HepG2 (cell line): Measurements from ENCODE around the gene HRH3. TPM values are rescaled to one million over a fixed set of nuclear protein-coding genes. Genes with fewer than 3 reads are reported as not detected.
A peak's percentile ranks its signal among the peaks of the same experiment; 100 is the strongest.

Experiments
- CBX1 ChIP-seq: IDR thresholded peaks from one replicate; pipeline ENCODE4 v1.6.1; 2016; ENCODE audit warnings: antibody characterized with exemption, low read depth
- ELF3 ChIP-seq: IDR thresholded peaks from 2 replicates; pipeline ENCODE4 v1.6.1; 2016; ENCODE audit warnings: missing genetic modification reagents, missing compliant biosample characterization
- FIP1L1 ChIP-seq: fragments of 200-400 bp; formaldehyde crosslinking; IDR thresholded peaks from 2 replicates; pipeline ENCODE4 v1.6.1; 2018; ENCODE audit warnings: low read depth, mild to moderate bottlenecking, low read length, moderate library complexity, borderline replicate concordance; ENCODE audit not compliant: insufficient read depth
- FOXK1 ChIP-seq: sonication (generic); formaldehyde crosslinking; IDR thresholded peaks from 2 replicates; pipeline ENCODE4 v1.4.0; 2020; ENCODE audit warnings: low read depth, missing genetic modification reagents, borderline replicate concordance
- FUBP1 ChIP-seq: sonication (generic); formaldehyde crosslinking; IDR thresholded peaks from 2 replicates; pipeline ENCODE4 v1.5.1; 2020; ENCODE audit warnings: missing genetic modification reagents, mild to moderate bottlenecking, borderline replicate concordance
- GATA4 ChIP-seq: sonication (generic); IDR thresholded peaks from 2 replicates; pipeline ENCODE4 v1.6.1; 2016; ENCODE audit warnings: antibody characterized with exemption, low read depth, borderline replicate concordance
- HMGXB4 ChIP-seq, 2 experiments: sonication (generic) in 1 of 2; formaldehyde crosslinking in 1 of 2; IDR thresholded peaks; 2 replicates each; pipeline versions ENCODE4 v1.4.0 to v1.6.1; 2018 to 2020; ENCODE audit warnings: missing genetic modification reagents in 2 of 2, borderline replicate concordance in 1 of 2, low read depth in 1 of 2, mild to moderate bottlenecking in 1 of 2, missing biosample characterization in 1 of 2
- KLF15 ChIP-seq: sonication (generic); formaldehyde crosslinking; IDR thresholded peaks from 2 replicates; pipeline ENCODE4 v1.8.1; 2023; ENCODE audit warnings: borderline replicate concordance, mild to moderate bottlenecking, inconsistent platforms, missing genetic modification reagents, mixed read lengths
- NCOA5 ChIP-seq: sonication (generic); formaldehyde crosslinking; IDR thresholded peaks from 2 replicates; pipeline ENCODE4 v1.4.0; 2020; ENCODE audit warnings: missing genetic modification reagents
- ONECUT2 ChIP-seq: sonication (generic); formaldehyde crosslinking; IDR thresholded peaks from 2 replicates; pipeline ENCODE4 v1.4.0; 2020; ENCODE audit warnings: missing genetic modification reagents
- SP1 ChIP-seq, 2 experiments: fragments of 450-650 bp in 1 of 2; sonication (generic) in 1 of 2; formaldehyde crosslinking in 1 of 2; IDR thresholded peaks; 2 replicates each; pipeline versions ENCODE4 v1.4.0 to v1.6.1; 2016 to 2020; ENCODE audit warnings: missing genetic modification reagents in 1 of 2
- ZIK1 ChIP-seq: sonication (generic); formaldehyde crosslinking; IDR thresholded peaks from 2 replicates; pipeline ENCODE4 v1.5.0; 2020; ENCODE audit warnings: mild to moderate bottlenecking, low read depth, missing genetic modification reagents, borderline replicate concordance
- ZNF24 ChIP-seq: fragments of 450-650 bp; IDR thresholded peaks from 2 replicates; pipeline ENCODE4 v1.6.1; 2017; ENCODE audit warnings: antibody characterized with exemption, mild to moderate bottlenecking
- ZNF615 ChIP-seq: sonication (generic); formaldehyde crosslinking; IDR thresholded peaks from 2 replicates; pipeline ENCODE4 v1.5.0; 2020; ENCODE audit warnings: mild to moderate bottlenecking, missing genetic modification reagents, borderline replicate concordance
- ZNF670 ChIP-seq: sonication (generic); formaldehyde crosslinking; IDR thresholded peaks from 2 replicates; pipeline ENCODE4 v1.8.0; 2022; ENCODE audit warnings: mild to moderate bottlenecking, missing genetic modification reagents, borderline replicate concordance
- ZSCAN20 ChIP-seq: sonication (generic); formaldehyde crosslinking; IDR thresholded peaks from 2 replicates; pipeline ENCODE4 v1.4.0; 2020; ENCODE audit warnings: missing genetic modification reagents, mild to moderate bottlenecking, borderline replicate concordance
- polyA plus RNA-seq, 8 experiments: library from polyadenylated mRNA; depleted of rRNA in 3 of 8; stranded (reverse) in 7 of 8; unstranded in 1 of 8; fragments of >200 nt; fragmentation: Illumina TruSeq in 4 of 8; extraction: Trizol in 4 of 8; gene quantifications; 2 replicates each; pipeline versions ENCODE4 v1.2.1 to v1.2.3, GENCODE V29; 2011 to 2016; ENCODE audit warnings: low read depth in 4 of 8, missing spikeins in 1 of 8, mixed read lengths in 1 of 8; ENCODE audit not compliant: insufficient read depth in 1 of 8
- total RNA-seq, 5 experiments: library from RNA; depleted of rRNA; stranded (reverse); fragments of >200 nt; fragmentation: Illumina TruSeq; extraction: Trizol; gene quantifications; 2 replicates each; pipeline ENCODE4 v1.2.3, GENCODE V29; 2016; ENCODE audit warnings: low read depth in 1 of 5
- TF ChIP-seq, protein P1 (sequence below): sonication (generic); formaldehyde crosslinking; IDR thresholded peaks from 2 replicates; pipeline ENCODE4 v1.4.0; 2020; ENCODE audit warnings: missing genetic modification reagents, borderline replicate concordance
- TF ChIP-seq, protein P2 (sequence below): IDR thresholded peaks from 2 replicates; pipeline ENCODE4 v1.6.1; 2016; ENCODE audit warnings: missing biosample characterization, missing genetic modification reagents, low read depth

HRH3 gene
- total and polyA plus RNA-seq, 2 of the 13 experiments (the other 11 are each of a cell fraction or from before 2014, with no cell fraction given), result 0.18 TPM; not detected in 1

DNA sequence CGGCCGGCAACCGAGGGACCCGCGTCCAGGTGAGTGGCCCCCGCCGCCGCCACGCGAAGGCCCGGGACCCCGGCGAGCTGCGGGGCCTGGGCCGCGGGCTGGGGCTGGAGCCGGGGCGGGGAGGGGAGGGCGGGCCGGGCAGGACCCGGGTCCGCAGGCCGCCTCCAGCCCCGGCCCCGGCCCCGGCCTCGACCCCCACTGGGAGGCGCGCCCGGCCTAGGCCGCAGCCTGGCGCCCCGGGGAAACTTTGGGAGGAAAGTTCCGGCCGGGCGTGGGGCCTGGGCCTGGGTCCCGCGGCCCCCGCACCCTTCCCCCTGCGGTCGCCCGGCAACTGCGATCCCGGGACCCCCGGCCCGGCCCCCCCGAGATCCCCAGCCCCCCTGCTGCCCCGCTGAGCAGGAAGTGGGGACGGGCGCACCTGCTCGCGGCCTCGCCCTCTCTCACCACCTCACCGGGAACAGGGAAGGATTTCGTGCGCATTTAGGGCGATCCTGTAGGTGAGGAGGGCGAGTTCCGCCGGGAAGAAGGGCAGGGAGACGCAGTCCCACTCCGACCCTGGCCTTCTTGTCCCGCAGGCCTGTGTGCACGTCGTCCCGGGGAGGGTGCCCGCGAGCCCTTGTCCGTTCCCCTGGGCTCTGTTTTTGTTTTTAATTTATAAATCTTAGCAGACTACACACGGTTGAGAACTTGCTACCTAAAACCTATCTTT lies 18.6 kb upstream of the HRH3 start (continued):
- TF ChIP-seq, protein P1, sequence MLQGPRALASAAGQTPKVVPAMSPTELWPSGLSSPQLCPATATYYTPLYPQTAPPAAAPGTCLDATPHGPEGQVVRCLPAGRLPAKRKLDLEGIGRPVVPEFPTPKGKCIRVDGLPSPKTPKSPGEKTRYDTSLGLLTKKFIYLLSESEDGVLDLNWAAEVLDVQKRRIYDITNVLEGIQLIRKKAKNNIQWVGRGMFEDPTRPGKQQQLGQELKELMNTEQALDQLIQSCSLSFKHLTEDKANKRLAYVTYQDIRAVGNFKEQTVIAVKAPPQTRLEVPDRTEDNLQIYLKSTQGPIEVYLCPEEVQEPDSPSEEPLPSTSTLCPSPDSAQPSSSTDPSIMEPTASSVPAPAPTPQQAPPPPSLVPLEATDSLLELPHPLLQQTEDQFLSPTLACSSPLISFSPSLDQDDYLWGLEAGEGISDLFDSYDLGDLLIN (CRISPR knock-in tag), result no peak
- no peak for TF ChIP-seq CBX1
- TF ChIP-seq FOXK1 (CRISPR knock-in tag), result no peak
- no peak for TF ChIP-seq ZNF615
- TF ChIP-seq, protein P2, sequence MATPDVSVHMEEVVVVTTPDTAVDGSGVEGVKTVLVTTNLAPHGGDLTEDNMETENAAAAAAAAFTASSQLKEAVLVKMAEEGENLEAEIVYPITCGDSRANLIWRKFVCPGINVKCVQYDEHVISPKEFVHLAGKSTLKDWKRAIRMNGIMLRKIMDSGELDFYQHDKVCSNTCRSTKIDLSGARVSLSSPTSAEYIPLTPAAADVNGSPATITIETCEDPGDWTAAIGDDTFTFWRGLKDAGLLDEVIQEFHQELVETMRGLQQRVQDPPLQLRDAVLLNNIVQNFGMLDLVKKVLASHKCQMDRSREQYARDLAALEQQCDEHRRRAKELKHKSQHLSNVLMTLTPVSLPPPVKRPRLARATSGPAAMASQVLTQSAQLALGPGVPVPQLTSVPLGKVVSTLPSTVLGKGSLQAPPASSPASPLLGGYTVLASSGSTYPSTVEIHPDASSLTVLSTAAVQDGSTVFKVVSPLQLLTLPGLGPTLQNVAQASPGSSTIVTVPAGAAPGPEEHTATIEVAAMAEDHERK (CRISPR knock-in tag), result no peak
- TF ChIP-seq GATA4, result no peak
- TF ChIP-seq ONECUT2 (CRISPR knock-in tag), result no peak
- TF ChIP-seq ZNF24, result no peak
- TF ChIP-seq KLF15, result 0 out of 2 replicates have a peak, but pooled peaks have one; percentile 10
- TF ChIP-seq HMGXB4 (CRISPR knock-in tag; IDR thresholded peaks at IDR 0.05; ENCODE audit: borderline replicate concordance in 1 of 2, low read depth in 1 of 2), result peak in 1 of 2 experiments; percentile 41; a peak in 1 of 4 replicates
- no peak for TF ChIP-seq FUBP1 (CRISPR knock-in tag)
- TF ChIP-seq ZIK1 (CRISPR knock-in tag), result peak; percentile 59; the same call in 1 of the 2 replicates
- TF ChIP-seq ZSCAN20 (CRISPR knock-in tag), result no peak
- TF ChIP-seq SP1 (IDR thresholded peaks at IDR 0.05), result no peak
- TF ChIP-seq SP1 (CRISPR knock-in tag; IDR thresholded peaks at IDR 0.05), result peak; percentile 30; the same call in 1 of the 2 replicates
- 0 out of 2 replicates have a peak, but pooled peaks have one; percentile 88 for TF ChIP-seq ZNF670 (CRISPR knock-in tag)
- TF ChIP-seq FIP1L1, result no peak
- TF ChIP-seq NCOA5 (CRISPR knock-in tag), result no peak
- no peak for TF ChIP-seq ELF3
